C4-2B (cell line): Measurements from ENCODE around the gene CPA5.

Experiments
- H3K27ac ChIP-seq: fragments of 450-650 bp; 2 replicates; pipeline ENCODE4 v1.5.1; 2017
- ZFX ChIP-seq: fragments of 450-650 bp; IDR thresholded peaks from 2 replicates; pipeline ENCODE4 v1.6.1; 2017
- TF ChIP-seq, protein P1 (sequence below): fragments of 450-650 bp; conservative IDR thresholded peaks from 2 replicates; pipeline ENCODE4 v1.5.1; 2017; ENCODE audit warnings: mild to moderate bottlenecking

CPA5 gene

DNA sequence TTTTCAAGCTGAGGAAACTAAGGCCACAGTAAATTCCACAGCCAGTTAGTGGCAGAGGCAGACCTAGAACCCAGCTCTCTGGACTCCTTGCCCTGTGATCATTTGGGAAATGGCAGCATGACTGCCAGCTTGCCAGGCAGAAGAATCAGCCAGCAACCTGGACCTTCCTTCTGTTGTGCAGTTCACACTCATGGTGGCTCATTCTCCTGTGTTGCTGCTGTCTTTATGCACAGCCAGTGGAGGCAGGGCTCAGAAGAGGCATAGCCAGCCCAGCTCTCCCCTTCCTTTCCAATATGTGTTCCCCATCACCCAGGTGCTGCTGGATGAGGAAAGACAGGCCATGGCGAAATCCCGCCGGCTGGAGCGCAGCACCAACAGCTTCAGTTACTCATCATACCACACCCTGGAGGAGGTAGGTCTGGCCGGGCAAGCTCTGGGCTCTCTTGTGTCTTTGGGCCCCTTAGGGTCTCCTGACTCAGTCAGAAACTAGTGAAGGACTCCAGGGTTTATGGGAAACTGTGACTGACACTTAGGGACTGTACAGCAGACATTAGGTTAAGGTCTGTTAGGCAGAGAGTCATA is 14.8 kb downstream of the CPA5 start:
- TF ChIP-seq ZFX, result no peak
- TF ChIP-seq, protein P1, sequence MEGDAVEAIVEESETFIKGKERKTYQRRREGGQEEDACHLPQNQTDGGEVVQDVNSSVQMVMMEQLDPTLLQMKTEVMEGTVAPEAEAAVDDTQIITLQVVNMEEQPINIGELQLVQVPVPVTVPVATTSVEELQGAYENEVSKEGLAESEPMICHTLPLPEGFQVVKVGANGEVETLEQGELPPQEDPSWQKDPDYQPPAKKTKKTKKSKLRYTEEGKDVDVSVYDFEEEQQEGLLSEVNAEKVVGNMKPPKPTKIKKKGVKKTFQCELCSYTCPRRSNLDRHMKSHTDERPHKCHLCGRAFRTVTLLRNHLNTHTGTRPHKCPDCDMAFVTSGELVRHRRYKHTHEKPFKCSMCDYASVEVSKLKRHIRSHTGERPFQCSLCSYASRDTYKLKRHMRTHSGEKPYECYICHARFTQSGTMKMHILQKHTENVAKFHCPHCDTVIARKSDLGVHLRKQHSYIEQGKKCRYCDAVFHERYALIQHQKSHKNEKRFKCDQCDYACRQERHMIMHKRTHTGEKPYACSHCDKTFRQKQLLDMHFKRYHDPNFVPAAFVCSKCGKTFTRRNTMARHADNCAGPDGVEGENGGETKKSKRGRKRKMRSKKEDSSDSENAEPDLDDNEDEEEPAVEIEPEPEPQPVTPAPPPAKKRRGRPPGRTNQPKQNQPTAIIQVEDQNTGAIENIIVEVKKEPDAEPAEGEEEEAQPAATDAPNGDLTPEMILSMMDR, result no peak
- H3K27ac ChIP-seq, result no peak overlapping the region

DNA sequence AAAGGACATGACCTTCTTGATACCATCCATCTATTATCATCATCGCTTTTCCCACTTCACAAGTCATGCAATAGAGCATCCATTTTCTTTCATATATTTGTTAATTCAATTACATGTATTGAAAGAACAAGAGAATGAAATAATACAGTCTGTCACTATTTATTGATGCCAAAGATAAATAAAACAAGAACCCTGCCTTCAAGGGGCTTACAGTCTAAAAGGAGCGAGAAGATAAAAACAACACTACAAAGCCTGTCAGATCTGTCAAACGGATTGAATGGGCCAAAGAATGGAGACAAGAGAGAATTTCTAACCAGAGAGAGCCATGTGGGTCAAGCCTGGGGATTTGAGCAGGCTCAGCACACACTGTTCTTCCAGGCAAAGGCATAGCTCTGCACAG is 15.9 kb downstream of the CPA5 start:
- no peak overlapping the region for H3K27ac ChIP-seq
- TF ChIP-seq, protein P1, result no peak
- no peak for TF ChIP-seq ZFX

DNA sequence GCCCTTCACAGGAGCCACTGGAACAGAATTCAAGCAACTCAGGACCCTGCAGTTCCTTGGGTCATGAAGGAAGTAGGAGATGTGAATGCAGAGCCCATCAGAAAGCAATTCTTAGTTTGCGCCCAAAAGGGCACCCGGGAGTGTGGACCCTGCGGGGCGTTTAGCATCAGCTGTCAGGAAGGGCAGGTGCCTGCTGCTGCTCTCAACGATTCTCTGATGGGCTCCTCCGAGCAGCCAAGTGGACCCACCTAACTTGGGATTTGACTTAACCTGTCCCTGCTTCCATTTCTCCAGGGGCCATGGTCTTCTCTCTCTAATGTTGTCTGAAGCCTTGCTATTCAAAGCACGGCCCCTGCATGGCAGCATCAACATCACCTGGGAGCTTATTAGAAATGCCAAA is 17.1 kb downstream of the CPA5 start:
- H3K27ac ChIP-seq, result no peak overlapping the region

DNA sequence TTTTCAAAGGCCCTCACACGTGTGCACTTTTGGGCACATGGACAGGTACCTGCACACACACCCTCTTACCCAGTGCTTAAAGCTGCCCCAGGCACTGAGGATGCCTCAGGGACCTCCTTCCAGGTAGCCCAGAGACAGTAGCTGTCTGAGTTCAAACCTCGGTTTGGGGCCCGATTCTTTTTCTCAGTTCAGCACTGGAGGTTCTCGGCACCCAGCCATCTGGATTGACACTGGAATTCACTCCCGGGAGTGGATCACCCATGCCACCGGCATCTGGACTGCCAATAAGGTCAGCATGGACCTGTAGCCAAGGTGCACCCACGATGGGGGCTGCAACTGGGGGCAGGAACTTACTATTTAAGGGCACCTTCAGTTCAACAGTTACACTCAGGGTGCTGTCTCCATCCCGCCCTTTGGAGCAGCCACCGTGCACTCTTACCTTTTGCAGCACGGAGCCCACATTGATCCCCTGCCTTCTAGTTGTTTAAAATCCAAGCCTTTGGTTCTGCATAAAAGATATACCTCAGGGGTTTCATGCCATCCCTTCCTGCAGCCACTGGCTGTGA is 17.7 kb downstream of the CPA5 start:
- TF ChIP-seq, protein P1, result no peak
- no peak for TF ChIP-seq ZFX
- H3K27ac ChIP-seq, result no peak overlapping the region

More for the DNA sequence above, 17.1 kb downstream of the CPA5 start:
- TF ChIP-seq, protein P1, result no peak

DNA sequence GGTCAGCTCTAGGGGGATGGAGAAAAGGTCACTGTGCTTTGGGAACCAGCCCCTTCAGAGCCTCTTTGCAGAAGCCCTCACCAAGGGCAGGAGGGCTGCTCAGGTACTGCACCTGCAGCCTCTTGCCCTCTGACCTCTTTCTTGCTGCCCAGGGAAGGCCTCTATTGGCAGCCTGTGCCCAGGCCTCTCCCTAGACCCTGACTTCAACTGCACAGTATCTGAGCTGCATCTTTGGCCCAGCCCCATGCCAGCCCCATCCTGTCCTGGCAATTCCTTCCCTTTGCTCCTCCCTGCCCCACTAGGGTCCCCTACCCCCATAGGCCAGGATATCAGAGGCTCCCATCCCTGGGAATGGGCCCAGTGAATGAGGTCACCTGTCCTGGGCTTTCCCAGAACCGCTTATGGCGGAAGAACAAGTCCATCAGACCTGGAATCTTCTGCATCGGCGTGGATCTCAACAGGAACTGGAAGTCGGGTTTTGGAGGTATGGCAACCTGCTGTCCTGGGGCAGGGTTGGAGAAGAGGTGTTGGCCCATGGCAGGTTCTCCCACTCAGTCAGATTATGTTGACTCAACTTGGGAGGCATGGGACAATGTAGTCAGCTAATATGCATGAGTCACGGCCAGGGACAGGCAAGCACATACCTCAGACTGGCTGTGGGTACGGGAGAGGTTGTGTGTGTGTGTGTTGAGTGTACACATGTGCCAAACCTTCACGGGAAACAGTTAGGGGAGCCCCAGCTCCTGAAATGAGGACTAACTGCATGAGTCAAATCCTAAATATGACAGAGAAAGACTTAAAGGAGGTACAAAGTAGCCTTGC is 18.6 kb downstream of the CPA5 start:
- H3K27ac ChIP-seq, result no peak overlapping the region
- no peak for TF ChIP-seq ZFX
- TF ChIP-seq, protein P1, result no peak

DNA sequence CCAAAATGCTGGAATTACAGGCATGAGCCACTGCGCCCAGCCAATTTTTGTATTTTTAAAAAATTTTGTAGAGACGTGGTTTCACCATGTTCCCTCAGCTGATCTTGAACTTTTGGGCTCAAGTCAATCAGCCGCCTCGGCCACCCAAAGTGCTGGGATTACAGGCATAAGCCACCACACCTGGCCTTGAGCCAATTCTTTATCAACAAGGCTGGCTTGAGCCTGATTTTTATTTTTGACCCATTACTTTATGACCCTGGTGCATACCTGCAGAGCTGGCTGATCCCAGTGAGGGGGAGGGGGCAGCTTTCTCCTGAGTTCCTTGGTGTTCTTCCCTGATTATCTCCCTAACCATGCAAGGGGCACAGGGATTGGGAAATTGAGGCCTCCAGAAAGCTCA is 19.8 kb downstream of the CPA5 start:
- TF ChIP-seq, protein P1, result no peak
- TF ChIP-seq ZFX, result no peak
- no peak overlapping the region for H3K27ac ChIP-seq

DNA sequence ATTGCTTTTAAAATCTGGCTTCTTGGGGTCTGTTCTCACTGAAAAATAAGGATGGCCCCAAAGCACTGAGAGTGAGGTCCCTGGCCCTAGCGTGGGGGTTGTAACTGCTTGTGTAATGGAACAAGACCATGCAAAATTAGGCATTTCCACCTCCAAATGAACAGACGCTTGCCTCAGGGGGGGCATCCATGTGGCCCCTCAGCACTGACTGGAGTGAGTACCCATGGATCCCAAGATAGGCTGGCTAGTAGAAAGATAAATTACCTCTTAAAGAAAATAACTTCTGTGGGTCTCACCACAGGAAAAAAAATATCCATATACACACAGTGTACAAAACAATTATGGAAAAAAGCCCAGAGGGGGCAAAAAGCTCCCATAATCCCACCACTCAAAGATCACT is 20.5 kb downstream of the CPA5 start:
- no peak overlapping the region for H3K27ac ChIP-seq
- TF ChIP-seq, protein P1, result no peak
- no peak for TF ChIP-seq ZFX
